Ishikawa (cell line): Measurements from ENCODE around the gene AAGAB.

ENCODE experiments used
- CEBPB ChIP-seq: IDR thresholded peaks from 2 replicates; pipeline ENCODE4 v1.6.1; 2012
- CREB1 ChIP-seq: IDR thresholded peaks from 2 replicates; pipeline ENCODE4 v1.6.1; 2012; ENCODE audit warnings: low read depth
- EGR1 ChIP-seq: IDR thresholded peaks from 2 replicates; pipeline ENCODE4 v1.6.1; 2012
- EP300 ChIP-seq: IDR thresholded peaks from 2 replicates; pipeline ENCODE4 v1.6.1; 2012; ENCODE audit warnings: borderline replicate concordance
- FOXM1 ChIP-seq: IDR thresholded peaks from 2 replicates; pipeline ENCODE4 v1.6.1; 2012; ENCODE audit warnings: low read depth, borderline replicate concordance
- MAX ChIP-seq: IDR thresholded peaks from 2 replicates; pipeline ENCODE4 v1.6.1; 2012
- NFIC ChIP-seq: IDR thresholded peaks from 2 replicates; pipeline ENCODE4 v1.6.1; 2012
- RAD21 ChIP-seq: IDR thresholded peaks from 2 replicates; pipeline ENCODE4 v1.6.1; 2012; ENCODE audit warnings: low read depth
- REST ChIP-seq: IDR thresholded peaks from 2 replicates; pipeline ENCODE4 v1.6.1; 2012; ENCODE audit warnings: low read depth, mild to moderate bottlenecking
- TAF1 ChIP-seq: IDR thresholded peaks from 2 replicates; pipeline ENCODE4 v1.6.1; 2012; ENCODE audit warnings: low read depth, mild to moderate bottlenecking
- TCF12 ChIP-seq: IDR thresholded peaks from 2 replicates; pipeline ENCODE4 v1.6.1; 2012; ENCODE audit warnings: low read depth
- TEAD4 ChIP-seq: IDR thresholded peaks from 2 replicates; pipeline ENCODE4 v1.6.1; 2012
- USF1 ChIP-seq: IDR thresholded peaks from 2 replicates; pipeline ENCODE4 v1.6.1; 2012
- YY1 ChIP-seq: IDR thresholded peaks from 2 replicates; pipeline ENCODE4 v1.6.1; 2012; ENCODE audit warnings: low read depth
- ZBTB7A ChIP-seq: IDR thresholded peaks from 2 replicates; pipeline ENCODE4 v1.6.1; 2012; ENCODE audit warnings: low read depth

Gene AAGAB

GRCh38 chr15:67227431-67227830 lies 27.0 kb downstream of the AAGAB start:
- TF ChIP-seq TCF12 (no peak), REST (no peak), NFIC (no peak), TEAD4 (no peak), EGR1 (no peak), EP300 (no peak), CREB1 (no peak), RAD21 (no peak), ZBTB7A (no peak), MAX (no peak), FOXM1 (no peak), USF1 (no peak), YY1 (no peak)

- TF ChIP-seq YY1 (no peak), ZBTB7A (no peak), CREB1 (no peak), EP300 (no peak), CEBPB (no peak), TCF12 (no peak), USF1 (no peak), NFIC (no peak), EGR1 (no peak), TAF1 (no peak), RAD21 (no peak), REST (no peak), TEAD4 (no peak), MAX (no peak), FOXM1 (no peak)
Observed at GRCh38 chr15:67225336-67225735, 29.1 kb downstream of the AAGAB start.

DNA sequence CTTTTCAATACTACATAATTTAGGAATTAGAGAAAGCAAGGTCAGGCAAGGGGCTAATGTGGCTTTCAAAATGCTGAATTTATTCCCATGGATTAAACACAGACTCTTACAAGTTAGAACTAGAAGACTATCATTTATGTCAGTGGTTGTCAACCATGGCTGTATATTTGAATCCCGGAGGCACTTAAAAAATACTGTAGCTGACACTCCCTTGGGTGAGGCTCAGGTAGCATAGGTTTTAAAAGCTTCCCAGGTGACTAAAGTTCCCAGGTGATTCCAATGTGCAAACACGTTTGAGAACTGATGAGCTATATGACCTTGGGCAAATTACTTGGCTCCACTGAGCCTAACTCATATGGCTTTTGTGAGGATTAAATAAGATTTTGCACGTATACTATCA lies 29.6 kb downstream of the AAGAB start:
- no peak for TF ChIP-seq ZBTB7A
- no peak for TF ChIP-seq TAF1
- no peak for TF ChIP-seq CEBPB
- TF ChIP-seq NFIC: no peak
- no peak for TF ChIP-seq RAD21
- TF ChIP-seq CREB1: no peak
- no peak for TF ChIP-seq REST
- TF ChIP-seq TCF12: no peak
- no peak for TF ChIP-seq MAX
- TF ChIP-seq EP300: no peak
- no peak for TF ChIP-seq YY1
- no peak for TF ChIP-seq USF1
- TF ChIP-seq EGR1: no peak
- TF ChIP-seq TEAD4: no peak
- no peak for TF ChIP-seq FOXM1

DNA sequence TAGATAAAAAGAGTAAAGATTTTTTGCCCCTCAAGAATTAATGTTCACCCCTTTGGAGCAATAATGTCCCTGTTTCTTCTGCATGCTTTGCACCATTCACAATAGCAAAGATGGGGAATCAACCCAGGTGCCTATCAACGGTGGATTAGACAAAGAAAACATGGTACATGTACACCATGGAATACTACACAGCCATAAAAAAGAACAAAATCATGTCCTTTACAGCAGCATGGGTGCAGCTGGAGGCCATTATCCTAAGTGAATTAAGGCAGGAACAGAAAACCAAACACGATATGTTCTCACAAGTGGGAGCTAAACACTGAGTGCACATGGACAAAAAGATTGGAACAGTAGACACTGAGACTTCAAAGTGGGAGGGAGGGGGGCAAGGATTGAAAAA lies 35.2 kb downstream of the AAGAB start:
- TF ChIP-seq RAD21: no peak
- TF ChIP-seq MAX: no peak
- no peak for TF ChIP-seq TAF1
